ENCODE results near the gene TUSC2. TPM values are rescaled to one million over a fixed set of nuclear protein-coding genes. Genes with fewer than 3 reads are reported as not detected.
A peak's percentile ranks its signal among the peaks of the same experiment; 100 is the strongest.
"Not testable (repeated sequence)": the region's sequence is repeated elsewhere in the genome, so short reads cannot be mapped to it uniquely, and the experiment has no call there.

TUSC2 gene
- total and polyA plus RNA-seq, 7 experiments from 2014 or later = 16.8 to 45.5 (median 21.8) TPM

- peaks cover 6 to 11% (median 7%) of the 10 kb centered on the region in 7 donors for H3K4me1 Mint-ChIP-seq
- peaks cover 5 to 9% of the 10 kb centered on the region in 2 donors for H3K4me1 ChIP-seq (ENCODE audit: control insufficient read depth in 2 of 2, insufficient read depth in 2 of 2, low read length in 2 of 2)
- H3K27ac Mint-ChIP-seq = peak overlapping the region in 2 of 9 donors; percentile 54 to 84
- no peaks in the 10 kb centered on the region for H3K9me3 ChIP-seq (ENCODE audit: control insufficient read depth in 2 of 3, low read length in 3 of 3)
- no peaks in the 10 kb centered on the region for H3K27me3 Mint-ChIP-seq
- ChIA-PET CTCF (no interaction called here), POLR2A (no interaction called here)
- peaks cover 0 to 44% (median 9%) of the 10 kb centered on the region in 3 experiments for H3K36me3 ChIP-seq (ENCODE audit: control insufficient read depth in 2 of 3, insufficient read depth in 3 of 3, low read length in 3 of 3)
- H3K4me3 ChIP-seq (ENCODE audit: low read length) = no peak overlapping the region
- DNase-seq (no peak), ATAC-seq (no peak)
- H3K27ac ChIP-seq (ENCODE audit: low read depth, low read length) = no peak overlapping the region
- peaks cover 0 to 9% (median 1%) of the 10 kb centered on the region in 5 donors for H3K36me3 Mint-ChIP-seq
- no peaks in the 10 kb centered on the region for H3K27me3 ChIP-seq (ENCODE audit: control insufficient read depth in 2 of 2, insufficient read depth in 2 of 2, low read length in 2 of 2)
- no peaks in the 10 kb centered on the region for H3K9me3 Mint-ChIP-seq
- H3K4me3 Mint-ChIP-seq = no peak overlapping the region
- intact Hi-C loops (cut with micrococcal nuclease) = no loop called here
These were observed 41.4 kb downstream of the TUSC2 start for GRCh38 chr3:50286322-50287227.

GRCh38 chr3:50284121-50284520 lies 43.9 kb downstream of the TUSC2 start:
- peaks cover 0 to 29% (median 4%) of the 10 kb centered on the region in 3 experiments for H3K36me3 ChIP-seq (ENCODE audit: control insufficient read depth in 2 of 3, insufficient read depth in 3 of 3, low read length in 3 of 3)
- H3K4me1 Mint-ChIP-seq; H3K27me3 ChIP-seq (ENCODE audit: control insufficient read depth in 2 of 2, insufficient read depth in 2 of 2, low read length in 2 of 2); DNase-seq; H3K36me3 Mint-ChIP-seq; H3K27me3 Mint-ChIP-seq; H3K4me3 ChIP-seq (ENCODE audit: low read length); H3K27ac Mint-ChIP-seq; H3K9me3 ChIP-seq (ENCODE audit: control insufficient read depth in 2 of 3, low read length in 3 of 3); H3K9me3 Mint-ChIP-seq; H3K4me3 Mint-ChIP-seq; H3K4me1 ChIP-seq (ENCODE audit: control insufficient read depth in 2 of 2, insufficient read depth in 2 of 2, low read length in 2 of 2); ATAC-seq; intact Hi-C loops (cut with micrococcal nuclease); H3K27ac ChIP-seq (ENCODE audit: low read depth, low read length): not testable (repeated sequence)
- POLR2A ChIA-PET = interaction anchor here (0.6 to 0.9 kb wide), 2 partner anchors 14 to 763 kb away, joined by 3 read pairs; no protein-coding TSS in a partner anchor
- CTCF ChIA-PET = interaction anchor here (0.7 to 1.4 kb wide), 2 partner anchors 57 to 65 kb away, joined by 3 read pairs; no protein-coding TSS in a partner anchor

GRCh38 chr3:50279255-50280016 lies 48.6 kb downstream of the TUSC2 start:
- intact Hi-C loops (cut with micrococcal nuclease) = no loop called here
- CTCF ChIA-PET = interaction anchor here (0.6 kb wide), 1 partner anchor 639 kb away, joined by 3 read pairs; no protein-coding TSS in a partner anchor
- H3K36me3 Mint-ChIP-seq = no peaks in the 10 kb centered on the region

GRCh38 chr3:50278880-50279224 lies 49.2 kb downstream of the TUSC2 start, which contains the start of gene LSMEM2:
Gene LSMEM2, plus strand, starts transcription at chr3:50279087. Its CDS starts 27 bp downstream, at chr3:50279114.
- no peak within 1 kb of the TSS for H3K27ac ChIP-seq (ENCODE audit: low read depth, low read length)
- ChIA-PET CTCF (interaction anchor here (1.1 kb wide), 1 partner anchor 18 kb away, joined by 4 read pairs; no protein-coding TSS in a partner anchor), POLR2A (interaction anchor here (1.5 kb wide), 1 partner anchor 18 kb away, joined by 3 read pairs; no protein-coding TSS in a partner anchor)
- ATAC-seq (no peak), DNase-seq (no peak)
- H3K36me3 ChIP-seq (ENCODE audit: control insufficient read depth in 2 of 3, insufficient read depth in 3 of 3, low read length in 3 of 3) = no peaks in the 10 kb centered on the region
- H3K27me3 ChIP-seq (ENCODE audit: control insufficient read depth in 2 of 2, insufficient read depth in 2 of 2, low read length in 2 of 2) = peaks cover 12 to 19% of the 10 kb centered on the region in 2 donors
- no peak within 1 kb of the TSS for H3K4me3 Mint-ChIP-seq
- H3K9me3 Mint-ChIP-seq = peaks cover 0 to 2% (median 0%) of the 10 kb centered on the region in 11 donors
- H3K36me3 Mint-ChIP-seq = no peaks in the 10 kb centered on the region
- no peak within 1 kb of the TSS for H3K4me3 ChIP-seq (ENCODE audit: low read length)
- intact Hi-C loops (cut with micrococcal nuclease) = no loop called here
- H3K27ac Mint-ChIP-seq = no peak within 1 kb of the TSS
- H3K9me3 ChIP-seq (ENCODE audit: control insufficient read depth in 2 of 3, low read length in 3 of 3) = no peaks in the 10 kb centered on the region
- H3K27me3 Mint-ChIP-seq = peaks cover 18 to 41% (median 23%) of the 10 kb centered on the region in 5 donors
- peaks cover 5 to 15% of the 10 kb centered on the region in 2 donors for H3K4me1 ChIP-seq (ENCODE audit: control insufficient read depth in 2 of 2, insufficient read depth in 2 of 2, low read length in 2 of 2)
- H3K4me1 Mint-ChIP-seq = peaks cover 14 to 20% (median 17%) of the 10 kb centered on the region in 7 donors

More at GRCh38 chr3:50279255-50280016, 48.6 kb downstream of the TUSC2 start:
- Histone ChIP-seq H3K36me3 (ENCODE audit: control insufficient read depth in 2 of 3, insufficient read depth in 3 of 3, low read length in 3 of 3) (no peaks in the 10 kb centered on the region), H3K27me3 (ENCODE audit: control insufficient read depth in 2 of 2, insufficient read depth in 2 of 2, low read length in 2 of 2) (peaks cover 9 to 14% of the 10 kb centered on the region in 2 donors), H3K4me3 (ENCODE audit: low read length) (no peak overlapping the region), H3K9me3 (ENCODE audit: control insufficient read depth in 2 of 3, low read length in 3 of 3) (no peaks in the 10 kb centered on the region), H3K27ac (ENCODE audit: low read depth, low read length) (no peak overlapping the region), H3K4me1 (ENCODE audit: control insufficient read depth in 2 of 2, insufficient read depth in 2 of 2, low read length in 2 of 2) (peaks cover under 1 to 9% of the 10 kb centered on the region in 2 donors)
- DNase-seq (no peak), ATAC-seq (no peak)
- Mint-ChIP-seq H3K27ac (no peak overlapping the region), H3K4me3 (no peak overlapping the region), H3K27me3 (peaks cover 12 to 36% (median 18%) of the 10 kb centered on the region in 5 donors), H3K4me1 (peaks cover 10 to 14% (median 12%) of the 10 kb centered on the region in 7 donors), H3K9me3 (peaks cover 0 to 2% (median 0%) of the 10 kb centered on the region in 11 donors)
- POLR2A ChIA-PET = interaction anchor here (1.5 kb wide), 1 partner anchor 18 kb away, joined by 3 read pairs; no protein-coding TSS in a partner anchor

- Histone ChIP-seq H3K27me3 (ENCODE audit: control insufficient read depth in 2 of 2, insufficient read depth in 2 of 2, low read length in 2 of 2) (peaks cover 12 to 21% of the 10 kb centered on the region in 2 donors), H3K4me1 (ENCODE audit: control insufficient read depth in 2 of 2, insufficient read depth in 2 of 2, low read length in 2 of 2) (peaks cover 5 to 17% of the 10 kb centered on the region in 2 donors), H3K27ac (ENCODE audit: low read depth, low read length) (no peak overlapping the region), H3K4me3 (ENCODE audit: low read length) (no peak overlapping the region), H3K36me3 (ENCODE audit: control insufficient read depth in 2 of 3, insufficient read depth in 3 of 3, low read length in 3 of 3) (no peaks in the 10 kb centered on the region), H3K9me3 (ENCODE audit: control insufficient read depth in 2 of 3, low read length in 3 of 3) (no peaks in the 10 kb centered on the region)
- CTCF ChIA-PET = interaction anchor here (0.6 to 1.7 kb wide), 3 partner anchors 17 to 323 kb away, joined by 3 to 7 read pairs (median 4); no protein-coding TSS in a partner anchor
- ATAC-seq (no peak), DNase-seq (no peak)
- no peak overlapping the region for H3K27ac Mint-ChIP-seq
- H3K4me3 Mint-ChIP-seq = no peak overlapping the region
- peaks cover 0 to 2% (median 0%) of the 10 kb centered on the region in 11 donors for H3K9me3 Mint-ChIP-seq
- POLR2A ChIA-PET = interaction anchor here (1.5 kb wide), 1 partner anchor 19 kb away, joined by 3 read pairs; no protein-coding TSS in a partner anchor
- peaks cover 18 to 41% (median 24%) of the 10 kb centered on the region in 5 donors for H3K27me3 Mint-ChIP-seq
- intact Hi-C loops (cut with micrococcal nuclease) = no loop called here
- H3K4me1 Mint-ChIP-seq = peaks cover 15 to 21% (median 17%) of the 10 kb centered on the region in 7 donors
- H3K36me3 Mint-ChIP-seq = no peaks in the 10 kb centered on the region
These were observed 49.7 kb downstream of the TUSC2 start for GRCh38 chr3:50278123-50278879.

Data from naive thymus-derived CD4-positive, alpha-beta T cell (primary cell).